GM12878 (cell line): ENCODE measurements around the gene CCDC88C. TPM values are rescaled to one million over a fixed set of nuclear protein-coding genes. Genes with fewer than 3 reads are reported as not detected.

Experiments
- ATAC-seq: fragments of 200-7000 bp; cut with Tn5 transposase; 3 replicates; pipeline ENCODE4 v1.9.1; 2020; ENCODE audit warnings: mild to moderate bottlenecking, moderate library complexity
- BruUV-seq: library from RNA; stranded (reverse); fragments of 400-500 nt; replicated peaks from 2 replicates; lab custom pipeline; 2021; lab: Mats Ljungman, UMichigan
- CTCF ChIA-PET: fragments of 300-600 bp; sonication (Branson Sonifier 250); formaldehyde crosslinking; extraction: SDS; loops from one replicate; lab custom pipeline; 2021; ENCODE audit warnings: inconsistent platforms; lab: Yijun Ruan, JAX
- POLR2A ChIA-PET: fragments of 350-600 bp; formaldehyde crosslinking; extraction: SDS; loops from one replicate; lab custom pipeline; 2021; ENCODE audit warnings: inconsistent platforms; lab: Charles Lee
- RAD21 ChIA-PET: fragments of 300-600 bp; sonication (Branson Sonifier 250); formaldehyde crosslinking; loops from one replicate; lab custom pipeline; 2023; ENCODE audit warnings: antibody characterized with exemption; ENCODE audit not compliant: unreplicated experiment; lab: Charles Lee
- SMC1A ChIA-PET: fragments of 300-600 bp; sonication (Branson Sonifier 250); formaldehyde crosslinking; loops from one replicate; lab custom pipeline; 2023; ENCODE audit not compliant: unreplicated experiment, uncharacterized antibody; lab: Charles Lee
- DNase-seq: peaks from one replicate; pipeline ENCODE4 v3.0.0-alpha.2; 2011; ENCODE audit warnings: low read depth, low spot score
- FAIRE-seq: peaks from 3 replicates; lab custom pipeline; 2011; peaks lifted over from hg19 to GRCh38; lab: Jason Lieb, UNC
- H2AFZ ChIP-seq: 2 replicates; pipeline ENCODE4 v1.6.0; 2011; ENCODE audit warnings: low read depth, low read length, control low read depth; ENCODE audit not compliant: control insufficient read depth
- H3K27ac ChIP-seq: 2 replicates; pipeline ENCODE4 v1.5.1; 2011; ENCODE audit warnings: control low read depth; ENCODE audit not compliant: control insufficient read depth, insufficient read depth
- H3K27me3 ChIP-seq, 2 experiments: replicated peaks in 1 of 2; 2 replicates each; pipeline versions ENCODE4 v1.6.0 to v1.6.1; 2011; ENCODE audit warnings: low read length in 1 of 2; ENCODE audit not compliant: control insufficient read depth in 2 of 2, insufficient read depth in 2 of 2
- H3K36me3 ChIP-seq, 2 experiments: 2 replicates each; pipeline ENCODE4 v1.5.1; 2011; ENCODE audit warnings: low read length in 1 of 2; ENCODE audit not compliant: control insufficient read depth in 2 of 2, insufficient read depth in 2 of 2
- H3K4me1 ChIP-seq: 2 replicates; pipeline ENCODE4 v1.6.1; 2011; ENCODE audit warnings: mild to moderate bottlenecking, low read length, moderate library complexity, mixed read lengths; ENCODE audit not compliant: control insufficient read depth, insufficient read depth
- H3K4me2 ChIP-seq: 2 replicates; pipeline ENCODE4 v1.6.0; 2011; ENCODE audit warnings: control low read depth; ENCODE audit not compliant: control insufficient read depth, insufficient read depth
- H3K4me3 ChIP-seq: fragments of 200-600 bp; sonication (generic); 2 replicates; pipeline ENCODE4 v1.5.1; 2016
- H3K79me2 ChIP-seq: 2 replicates; pipeline ENCODE4 v1.6.0; 2011; ENCODE audit warnings: low read length; ENCODE audit not compliant: control insufficient read depth, insufficient read depth
- H3K9ac ChIP-seq: 2 replicates; pipeline ENCODE4 v1.8.0; 2011; ENCODE audit warnings: low read length, control low read depth, mixed read lengths; ENCODE audit not compliant: control insufficient read depth, insufficient read depth
- H3K9me3 ChIP-seq: replicated peaks from 3 replicates; pipeline ENCODE4 v1.5.1; 2011; ENCODE audit warnings: mild to moderate bottlenecking, low read length; ENCODE audit not compliant: control insufficient read depth, insufficient read depth
- H4K20me1 ChIP-seq: 2 replicates; pipeline ENCODE4 v1.6.0; 2011; ENCODE audit not compliant: control insufficient read depth, insufficient read depth
- MXI1 ChIP-seq: fragments of 150-350 bp; IDR thresholded peaks from 2 replicates; pipeline ENCODE4 v1.6.1; 2011; ENCODE audit warnings: low read depth, mild to moderate bottlenecking, inconsistent platforms, low read length, improper control_type of control experiment
- PAX5 ChIP-seq: IDR thresholded peaks from 2 replicates; pipeline ENCODE4 v1.6.1; 2011; ENCODE audit warnings: low read depth, low read length, borderline replicate concordance
- WGBS: methylation state at CpG from one replicate; pipeline ENCODE4 v1.1.6; 2016; ENCODE audit warnings: low lambda C conversion rate; ENCODE audit not compliant: insufficient replicate concordance, insufficient coverage; ENCODE audit errors: missing lambda C conversion rate; 5-methylcytosine and 5-hydroxymethylcytosine counted together
- in situ Hi-C: fragments of 300-500 bp; cut with MboI; formaldehyde crosslinking; loops from 9 replicates; pipeline ENCODE4 v1.14.3; 2018; ENCODE audit warnings: mixed read lengths
- intact Hi-C: fragments of 100-400 bp; cut with micrococcal nuclease; formaldehyde crosslinking; loops from one replicate; pipeline ENCODE4 v1.14.2; 2022; ENCODE audit not compliant: unreplicated experiment
- polyA plus RNA-seq, 11 experiments: library from polyadenylated mRNA; depleted of rRNA in 4 of 11; unstranded in 6 of 11; stranded (reverse) in 5 of 11; fragments of >200 nt; fragmentation: Nextera tagmentation in 4 of 11; fragmentation: Illumina TruSeq in 1 of 11; extraction: Ambion mirVana in 4 of 11; extraction: Trizol in 1 of 11; gene quantifications; 1 replicate in 1 of 11; 2 replicates in 10 of 11; pipeline versions ENCODE4 v1.2.1 to v1.2.3, GENCODE V29; 2011 to 2016; ENCODE audit warnings: inconsistent platforms in 2 of 11, missing spikeins in 2 of 11, low read depth in 1 of 11
- total RNA-seq, 4 experiments: library from RNA; depleted of rRNA in 3 of 4; stranded (reverse); fragments of >200 nt in 3 of 4; fragmentation: Illumina TruSeq in 1 of 4; extraction: Trizol in 1 of 4; gene quantifications; 2 replicates each; pipeline versions ENCODE4 v1.2.1 to v1.2.3, GENCODE V29; 2013 to 2021

Gene CCDC88C
- total and polyA plus RNA-seq, 10 of the 15 experiments (the other 5 are each of a cell fraction or from before 2014, with no cell fraction given), result 4.0 to 79.6 (median 36.6) TPM

GRCh38 chr14:91229005-91229382 lies 188.6 kb downstream of the CCDC88C start:
- H2AFZ ChIP-seq, result no peak overlapping the region
- no peak for FAIRE-seq
- no peaks in the 10 kb centered on the region for H3K27me3 ChIP-seq
- intact Hi-C loops, result loop anchor here (1.0 to 2.0 kb wide), 2 partner anchors 21 to 58 kb away; no protein-coding TSS in a partner anchor
- SMC1A ChIA-PET, result interaction anchor here (0.9 to 5.7 kb wide), 9 partner anchors 13 to 145 kb away, joined by 3 to 142 read pairs (median 5); partner anchors contain the start of gene GPR68
- 0 out of 2 replicates have a peak overlapping the region, but pooled peaks have one; percentile 0 for H3K4me3 ChIP-seq
- peak overlapping the region; percentile 73 for H3K4me2 ChIP-seq
- POLR2A ChIA-PET, result interaction anchor here (0.5 to 4.6 kb wide), 6 partner anchors 10 to 69 kb away, joined by 3 to 108 read pairs (median 8); partner anchors contain the start of gene GPR68
- H3K36me3 ChIP-seq, result peaks cover 4 to 6% of the 10 kb centered on the region in 2 experiments; a peak in 3 of 4 replicates
- H3K79me2 ChIP-seq, result no peaks in the 10 kb centered on the region; the same call in 1 of the 2 replicates
- TF ChIP-seq PAX5, result no peak
- TF ChIP-seq MXI1, result 0 out of 2 replicates have a peak, but pooled peaks have one; percentile 2
- TF ChIP-seq, all 136 proteins: peak for 1
- ChIA-PET RAD21 (interaction anchor here (1.1 to 5.5 kb wide), 8 partner anchors 10 to 189 kb away, joined by 3 to 90 read pairs (median 10); partner anchors contain the start of genes CCDC88C and GPR68), CTCF (interaction anchor here (0.6 to 4.7 kb wide), 9 partner anchors 10 to 326 kb away, joined by 3 to 59 read pairs (median 4); partner anchors contain the start of gene GPR68)
- H3K27ac ChIP-seq, result peak overlapping the region; percentile 92
- BruUV-seq, result no TSS peak
- in situ Hi-C loops, result no loop called here
- H3K9me3 ChIP-seq, result peaks cover 10% of the 10 kb centered on the region
- H3K9ac ChIP-seq, result peak overlapping the region; percentile 61
- DNase-seq (no peak), ATAC-seq (no peak)
- H4K20me1 ChIP-seq, result no peaks in the 10 kb centered on the region
- WGBS, result 29% methylated on average over 1 of the region's 1 CpG
- H3K4me1 ChIP-seq, result peaks cover 53% of the 10 kb centered on the region
